Measurements from ENCODE around the gene SCPEP1. TPM values are rescaled to one million over a fixed set of nuclear protein-coding genes. Genes with fewer than 3 reads are reported as not detected.
"Not testable (repeated sequence)": the region's sequence is repeated elsewhere in the genome, so short reads cannot be mapped to it uniquely, and the experiment has no call there.

SCPEP1 gene
- total and polyA plus RNA-seq, 8 donors: 6.7 to 74.9 (median 35.8) TPM

DNA sequence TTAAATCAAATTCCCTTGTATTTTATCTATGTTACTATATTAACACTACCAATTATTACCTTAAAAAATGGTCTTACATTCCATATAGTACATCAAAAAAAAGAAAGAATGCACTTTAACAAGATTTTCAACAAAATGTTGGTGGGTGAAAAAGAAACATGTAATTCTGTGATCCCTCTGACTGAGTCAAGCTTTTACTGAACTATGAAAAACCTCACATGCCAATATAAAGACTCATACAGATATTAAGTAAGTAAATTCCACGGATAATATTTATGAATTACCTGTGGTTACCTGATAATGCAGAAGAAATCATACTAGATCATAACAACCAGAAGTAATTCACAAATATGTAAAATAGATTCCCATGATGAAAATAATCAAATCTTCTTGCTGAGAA lies 29.4 kb upstream of the SCPEP1 start:
- Histone ChIP-seq H3K27me3 (no peaks in the 10 kb centered on the region), H3K4me3 (no peak overlapping the region), H3K9me3 (no peaks in the 10 kb centered on the region), H3K4me1 (no peaks in the 10 kb centered on the region), H3K36me3 (peaks cover 34 to 84% (median 72%) of the 10 kb centered on the region in 4 donors), H3K27ac (no peak overlapping the region)
- DNase-seq: no peak
- intact Hi-C loops (cut with DNase I; ENCODE audit: low total_unique reads): no loop called here
- TF ChIP-seq EP300 (IDR thresholded peaks at IDR 0.05) (no peak), POLR2AphosphoS5 (IDR thresholded peaks at IDR 0.05) (no peak), CTCF (IDR thresholded peaks at IDR 0.05) (no peak), POLR2A (IDR thresholded peaks at IDR 0.05) (no peak)
- WGBS, 5 donors: 82 to 93% (median 89%) methylated on average over 1 of the region's 1 CpG

- intact Hi-C loops (cut with DNase I; ENCODE audit: low total_unique reads): no loop called here
- Histone ChIP-seq H3K4me3 (no peak overlapping the region), H3K4me1 (no peaks in the 10 kb centered on the region), H3K27ac (no peak overlapping the region), H3K27me3 (no peaks in the 10 kb centered on the region), H3K36me3 (peaks cover 25 to 73% (median 61%) of the 10 kb centered on the region in 4 donors), H3K9me3 (no peaks in the 10 kb centered on the region)
- WGBS, 5 donors: 55 to 89% (median 76%) methylated on average over 3 of the region's 3 CpGs
- TF ChIP-seq EP300 (IDR thresholded peaks at IDR 0.05): no peak
- DNase-seq: no peak
These were observed 28.3 kb upstream of the SCPEP1 start for GRCh38 chr17:56949595-56949994.

DNA sequence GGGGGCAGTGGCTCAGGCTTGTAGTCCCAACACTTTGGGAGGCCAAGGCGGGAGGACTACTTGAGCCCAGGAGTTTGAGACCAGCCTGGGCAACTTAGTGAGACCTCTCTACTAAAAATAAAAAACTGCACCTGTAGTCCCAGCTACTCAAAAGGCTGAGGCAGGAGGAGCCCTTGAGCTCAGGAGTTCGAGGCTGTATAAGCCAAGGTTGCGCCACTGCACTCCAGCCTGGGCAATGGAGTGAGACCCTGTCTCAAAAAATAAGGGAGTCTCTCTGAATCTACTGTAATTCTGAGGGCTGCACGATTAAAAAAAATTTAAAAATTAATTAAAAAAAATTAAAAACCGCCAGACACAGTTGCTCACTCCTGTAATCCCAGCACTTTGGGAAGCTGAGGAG lies 20.9 kb upstream of the SCPEP1 start:
- no peak overlapping the region for H3K4me3 ChIP-seq
- no peaks in the 10 kb centered on the region for H3K27me3 ChIP-seq
- no peak overlapping the region for H3K27ac ChIP-seq
- DNase-seq: no peak
- 93 to 98% (median 96%) methylated on average over 5 of the region's 5 CpGs for WGBS, 5 donors
- H3K36me3 ChIP-seq: peaks cover 0 to 8% (median 1%) of the 10 kb centered on the region in 4 donors
- no peaks in the 10 kb centered on the region for H3K9me3 ChIP-seq
- no peak for TF ChIP-seq POLR2AphosphoS5 (IDR thresholded peaks at IDR 0.05)
- TF ChIP-seq CTCF (IDR thresholded peaks at IDR 0.05): no peak
- no peak for TF ChIP-seq POLR2A (IDR thresholded peaks at IDR 0.05)
- no peak for TF ChIP-seq EP300 (IDR thresholded peaks at IDR 0.05)
- peaks cover 12 to 33% (median 21%) of the 10 kb centered on the region in 4 donors for H3K4me1 ChIP-seq
- intact Hi-C loops (cut with DNase I; ENCODE audit: low total_unique reads): no loop called here

DNA sequence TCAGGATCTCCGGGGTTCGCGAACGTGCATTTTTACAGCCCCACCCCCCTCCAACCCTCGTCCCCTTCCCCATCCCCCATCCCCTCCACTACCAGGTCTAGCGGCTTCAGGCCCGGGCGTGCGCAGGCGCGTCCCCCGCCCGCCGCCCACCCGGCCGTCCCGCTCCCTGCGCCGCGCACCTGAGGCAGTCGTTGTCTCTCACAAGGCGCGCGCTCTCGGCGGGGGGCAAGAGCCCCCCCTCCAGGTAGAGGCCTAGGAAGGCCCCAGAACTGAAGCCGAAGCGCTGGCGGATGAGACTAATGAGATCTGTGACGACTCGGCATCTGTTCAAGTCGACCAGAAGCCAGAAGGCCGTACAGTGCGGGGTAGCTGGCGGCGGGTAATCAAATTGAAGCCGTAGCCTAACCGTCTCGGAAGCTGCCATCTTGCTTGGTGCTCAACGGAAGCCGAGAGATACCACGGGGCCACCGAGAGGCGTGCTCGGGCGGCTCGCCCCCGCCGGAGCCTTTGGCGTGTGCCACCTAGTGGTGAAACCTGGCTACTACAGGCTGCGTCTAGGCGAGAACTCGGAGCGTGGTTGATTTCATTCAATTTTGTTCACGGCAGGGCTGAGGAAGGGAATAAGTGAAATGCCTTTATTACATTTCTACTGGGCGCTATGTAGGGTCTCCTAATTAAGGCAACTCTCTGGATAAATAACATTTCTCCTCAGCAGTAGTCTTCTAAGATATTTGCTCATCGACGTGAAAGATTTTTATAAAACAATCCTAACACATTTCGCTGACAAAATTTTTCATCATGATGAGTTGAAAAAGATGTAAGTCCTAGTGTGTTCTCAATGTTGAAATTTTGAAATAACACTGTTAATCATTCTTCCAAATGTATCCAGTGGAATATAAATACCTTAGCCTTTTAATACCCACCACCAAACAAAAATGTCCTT lies 17.1 kb upstream of the SCPEP1 start, which contains the start of gene COIL:
Gene COIL, minus strand, starts transcription at position 455 of the 943 bp plus-strand sequence. Its CDS starts 31 bp downstream, at position 424.
- 4 to 6% (median 4%) methylated on average over 42 to 59 of the region's 59 CpGs for WGBS, 5 donors
- H3K9me3 ChIP-seq: no peaks in the 10 kb centered on the region
- TF ChIP-seq POLR2AphosphoS5 (IDR thresholded peaks at IDR 0.05) (peak; percentile 65 to 93 (median 75)), EP300 (IDR thresholded peaks at IDR 0.05) (no peak), POLR2A (IDR thresholded peaks at IDR 0.05) (no peak), CTCF (IDR thresholded peaks at IDR 0.05) (peak in 6 of 7 experiments; percentile 73 to 100 (median 100))
- peak; percentile 95 to 97 for DNase-seq
- H3K4me1 ChIP-seq: peaks cover 12 to 33% (median 21%) of the 10 kb centered on the region in 4 donors
- intact Hi-C loops (cut with DNase I; ENCODE audit: low total_unique reads): no loop called here
- no peaks in the 10 kb centered on the region for H3K27me3 ChIP-seq
- no peaks in the 10 kb centered on the region for H3K36me3 ChIP-seq
- peak within 1 kb of the TSS; percentile 77 to 91 (median 89) for H3K27ac ChIP-seq
- peak within 1 kb of the TSS; percentile 75 to 96 (median 86) for H3K4me3 ChIP-seq

DNA sequence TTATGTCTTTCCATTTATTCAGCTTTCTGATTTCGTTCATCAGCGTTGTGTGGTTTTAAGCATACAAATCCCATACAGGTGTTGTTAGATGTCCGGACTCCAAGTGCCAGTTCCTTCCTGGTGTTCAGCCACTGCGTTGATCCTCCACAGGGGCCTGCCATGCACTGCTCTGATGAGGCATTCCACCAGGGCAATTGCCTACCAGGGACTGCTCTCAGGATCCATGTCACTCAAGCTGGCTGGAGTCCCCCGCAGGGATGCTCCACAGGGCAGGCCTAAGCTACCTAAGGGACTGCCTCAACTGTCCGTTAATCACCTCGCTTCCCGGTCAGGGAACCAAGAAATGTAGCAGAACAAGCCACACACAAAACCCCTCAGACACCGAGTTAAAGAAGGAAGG lies 12.7 kb upstream of the SCPEP1 start:
- H3K27ac ChIP-seq; H3K27me3 ChIP-seq; H3K4me3 ChIP-seq; H3K36me3 ChIP-seq; H3K4me1 ChIP-seq; H3K9me3 ChIP-seq; DNase-seq; intact Hi-C loops (cut with DNase I; ENCODE audit: low total_unique reads): not testable (repeated sequence)
- WGBS, 5 donors: 84 to 90% (median 87%) methylated on average over 9 of the region's 9 CpGs

GRCh38 chr17:56965681-56966080 lies 12.2 kb upstream of the SCPEP1 start:
- H3K4me1 ChIP-seq; H3K4me3 ChIP-seq; H3K36me3 ChIP-seq; H3K27ac ChIP-seq; H3K9me3 ChIP-seq; H3K27me3 ChIP-seq; intact Hi-C loops (cut with DNase I; ENCODE audit: low total_unique reads): not testable (repeated sequence)
- peak in 1 of 2 donors; percentile 32 for DNase-seq
- 34 to 65% (median 51%) methylated on average over 6 of the region's 6 CpGs for WGBS, 5 donors
